Vagina (tissue), 2 donors: ENCODE data around the gene SLC17A9.

Experiments
- POLR2A ChIP-seq, 2 donors: fragments of 450-650 bp; IDR thresholded peaks; one replicate each; pipeline ENCODE4 v1.6.1; 2017; ENCODE audit warnings: antibody characterized with exemption in 2 of 2, mild to moderate bottlenecking in 2 of 2, moderate library complexity in 2 of 2
- TF ChIP-seq, protein P1 (sequence below), 3 experiments: fragments of 450-650 bp in 2 of 3; fragments of 200-600 bp in 1 of 3; sonication (generic) in 1 of 3; IDR thresholded peaks; one replicate each; pipeline ENCODE4 v1.5.1; 2017 to 2019; ENCODE audit warnings: antibody characterized with exemption in 3 of 3, mild to moderate bottlenecking in 2 of 3, moderate library complexity in 2 of 3

DNA sequence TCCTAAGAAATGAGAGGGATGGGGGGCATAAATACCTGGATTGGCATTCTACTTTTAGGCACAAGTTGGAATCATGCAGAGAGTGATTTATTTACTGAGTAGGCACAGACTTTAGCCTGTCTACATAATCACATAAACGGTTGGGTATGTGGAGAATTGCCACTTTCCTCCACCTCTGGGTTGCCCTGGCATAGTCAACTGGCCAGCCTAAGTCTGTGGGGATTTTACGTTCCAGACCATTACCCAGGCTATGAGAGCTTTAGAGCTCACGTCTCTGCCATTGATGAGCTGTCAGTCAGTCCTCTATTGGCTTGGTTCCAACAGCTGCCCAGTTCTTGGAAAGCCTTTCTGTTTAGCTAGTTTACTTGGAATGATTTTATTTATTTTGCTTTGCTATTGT, 59.3 kb downstream of the SLC17A9 start:
- TF ChIP-seq, protein P1, sequence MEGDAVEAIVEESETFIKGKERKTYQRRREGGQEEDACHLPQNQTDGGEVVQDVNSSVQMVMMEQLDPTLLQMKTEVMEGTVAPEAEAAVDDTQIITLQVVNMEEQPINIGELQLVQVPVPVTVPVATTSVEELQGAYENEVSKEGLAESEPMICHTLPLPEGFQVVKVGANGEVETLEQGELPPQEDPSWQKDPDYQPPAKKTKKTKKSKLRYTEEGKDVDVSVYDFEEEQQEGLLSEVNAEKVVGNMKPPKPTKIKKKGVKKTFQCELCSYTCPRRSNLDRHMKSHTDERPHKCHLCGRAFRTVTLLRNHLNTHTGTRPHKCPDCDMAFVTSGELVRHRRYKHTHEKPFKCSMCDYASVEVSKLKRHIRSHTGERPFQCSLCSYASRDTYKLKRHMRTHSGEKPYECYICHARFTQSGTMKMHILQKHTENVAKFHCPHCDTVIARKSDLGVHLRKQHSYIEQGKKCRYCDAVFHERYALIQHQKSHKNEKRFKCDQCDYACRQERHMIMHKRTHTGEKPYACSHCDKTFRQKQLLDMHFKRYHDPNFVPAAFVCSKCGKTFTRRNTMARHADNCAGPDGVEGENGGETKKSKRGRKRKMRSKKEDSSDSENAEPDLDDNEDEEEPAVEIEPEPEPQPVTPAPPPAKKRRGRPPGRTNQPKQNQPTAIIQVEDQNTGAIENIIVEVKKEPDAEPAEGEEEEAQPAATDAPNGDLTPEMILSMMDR (IDR thresholded peaks at IDR 0.05): no peak
- no peak for TF ChIP-seq POLR2A (IDR thresholded peaks at IDR 0.05)
